Stomach (tissue), 4 donors: Measurements from ENCODE around the gene DOCK3.

Experiments
- CTCF ChIP-seq, 7 experiments: fragments of 450-650 bp in 4 of 7; fragments of 200-600 bp in 3 of 7; sonication (generic) in 3 of 7; IDR thresholded peaks; one replicate each; pipeline ENCODE4 v1.5.1; 2016 to 2019; ENCODE audit warnings: antibody characterized with exemption in 7 of 7, control low read depth in 2 of 7, mild to moderate bottlenecking in 1 of 7
- EP300 ChIP-seq: sonication (generic); formaldehyde crosslinking; IDR thresholded peaks from one replicate; pipeline ENCODE4 v1.6.1; 2017; ENCODE audit warnings: antibody characterized with exemption
- POLR2AphosphoS5 ChIP-seq, 3 donors: sonication (generic); formaldehyde crosslinking; IDR thresholded peaks; one replicate each; pipeline ENCODE4 v1.6.1; 2016; ENCODE audit warnings: antibody characterized with exemption in 3 of 3

GRCh38 chr3:50737193-50737905, 62.6 kb downstream of the DOCK3 start:
- no peak for TF ChIP-seq CTCF (IDR thresholded peaks at IDR 0.05)
- TF ChIP-seq POLR2AphosphoS5 (IDR thresholded peaks at IDR 0.05), result no peak
- no peak for TF ChIP-seq EP300
